PFSK-1 (cell line): ENCODE data around the gene WNT6.

Experiments used
- FOXP2 ChIP-seq: optimal IDR thresholded peaks from 2 replicates; pipeline ENCODE3; 2011; ENCODE audit warnings: borderline replicate concordance, control low read depth, inconsistent platforms; ENCODE audit not compliant: insufficient read depth; ENCODE audit errors: extremely low read length, extremely low read depth
- TF ChIP-seq, protein P1 (sequence below), 2 experiments: IDR thresholded peaks; 2 replicates each; pipeline versions ENCODE4 v1.6.1 to v1.8.0; 2011 to 2012; ENCODE audit warnings: low read depth in 2 of 2, low read length in 2 of 2, control low read depth in 1 of 2, inconsistent platforms in 1 of 2, mild to moderate bottlenecking in 1 of 2, moderate library complexity in 1 of 2; ENCODE audit not compliant: insufficient read depth in 1 of 2

DNA sequence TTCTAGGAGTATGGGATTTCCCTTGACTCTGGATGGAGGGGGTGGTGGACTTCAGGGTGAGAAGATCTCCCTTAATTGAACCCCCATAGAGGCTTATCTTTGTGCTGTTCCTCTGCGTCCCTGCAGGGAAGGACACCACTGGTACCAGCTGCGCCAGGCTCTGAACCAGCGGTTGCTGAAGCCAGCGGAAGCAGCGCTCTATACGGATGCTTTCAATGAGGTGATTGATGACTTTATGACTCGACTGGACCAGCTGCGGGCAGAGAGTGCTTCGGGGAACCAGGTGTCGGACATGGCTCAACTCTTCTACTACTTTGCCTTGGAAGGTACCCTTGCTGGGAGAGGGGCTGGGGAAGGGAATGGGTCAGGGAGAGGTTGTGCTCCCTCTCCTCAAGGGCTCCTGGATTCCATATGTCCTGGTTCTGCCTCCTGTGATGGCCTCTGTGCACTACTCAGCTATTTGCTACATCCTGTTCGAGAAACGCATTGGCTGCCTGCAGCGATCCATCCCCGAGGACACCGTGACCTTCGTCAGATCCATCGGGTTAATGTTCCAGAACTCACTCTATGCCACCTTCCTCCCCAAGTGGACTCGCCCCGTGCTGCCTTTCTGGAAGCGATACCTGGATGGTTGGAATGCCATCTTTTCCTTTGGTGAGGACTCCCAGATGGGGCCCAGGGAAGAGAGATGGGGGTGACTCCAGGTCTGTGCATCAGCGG is 47.3 kb upstream of the WNT6 start:
- TF ChIP-seq FOXP2 = no peak
- TF ChIP-seq, protein P1, sequence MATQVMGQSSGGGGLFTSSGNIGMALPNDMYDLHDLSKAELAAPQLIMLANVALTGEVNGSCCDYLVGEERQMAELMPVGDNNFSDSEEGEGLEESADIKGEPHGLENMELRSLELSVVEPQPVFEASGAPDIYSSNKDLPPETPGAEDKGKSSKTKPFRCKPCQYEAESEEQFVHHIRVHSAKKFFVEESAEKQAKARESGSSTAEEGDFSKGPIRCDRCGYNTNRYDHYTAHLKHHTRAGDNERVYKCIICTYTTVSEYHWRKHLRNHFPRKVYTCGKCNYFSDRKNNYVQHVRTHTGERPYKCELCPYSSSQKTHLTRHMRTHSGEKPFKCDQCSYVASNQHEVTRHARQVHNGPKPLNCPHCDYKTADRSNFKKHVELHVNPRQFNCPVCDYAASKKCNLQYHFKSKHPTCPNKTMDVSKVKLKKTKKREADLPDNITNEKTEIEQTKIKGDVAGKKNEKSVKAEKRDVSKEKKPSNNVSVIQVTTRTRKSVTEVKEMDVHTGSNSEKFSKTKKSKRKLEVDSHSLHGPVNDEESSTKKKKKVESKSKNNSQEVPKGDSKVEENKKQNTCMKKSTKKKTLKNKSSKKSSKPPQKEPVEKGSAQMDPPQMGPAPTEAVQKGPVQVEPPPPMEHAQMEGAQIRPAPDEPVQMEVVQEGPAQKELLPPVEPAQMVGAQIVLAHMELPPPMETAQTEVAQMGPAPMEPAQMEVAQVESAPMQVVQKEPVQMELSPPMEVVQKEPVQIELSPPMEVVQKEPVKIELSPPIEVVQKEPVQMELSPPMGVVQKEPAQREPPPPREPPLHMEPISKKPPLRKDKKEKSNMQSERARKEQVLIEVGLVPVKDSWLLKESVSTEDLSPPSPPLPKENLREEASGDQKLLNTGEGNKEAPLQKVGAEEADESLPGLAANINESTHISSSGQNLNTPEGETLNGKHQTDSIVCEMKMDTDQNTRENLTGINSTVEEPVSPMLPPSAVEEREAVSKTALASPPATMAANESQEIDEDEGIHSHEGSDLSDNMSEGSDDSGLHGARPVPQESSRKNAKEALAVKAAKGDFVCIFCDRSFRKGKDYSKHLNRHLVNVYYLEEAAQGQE (IDR thresholded peaks at IDR 0.05; ENCODE audit: insufficient read depth in 1 of 2, low read depth in 2 of 2, low read length in 2 of 2) = no peak
